PC-3 (cell line): ENCODE results near the gene FAM3B.

Source experiments
- EZH2phosphoT487 ChIP-seq: fragments of 300-600 bp; sonication (generic); IDR thresholded peaks from 2 replicates; pipeline ENCODE4 v1.6.1; 2018; ENCODE audit warnings: mild to moderate bottlenecking, antibody characterized with exemption, low read length, borderline replicate concordance
- TF ChIP-seq, protein P1 (sequence below): fragments of 300-600 bp; sonication (generic); conservative IDR thresholded peaks from 2 replicates; pipeline ENCODE4 v1.5.1; 2017; ENCODE audit warnings: antibody characterized with exemption, low read depth, mild to moderate bottlenecking, low read length

DNA sequence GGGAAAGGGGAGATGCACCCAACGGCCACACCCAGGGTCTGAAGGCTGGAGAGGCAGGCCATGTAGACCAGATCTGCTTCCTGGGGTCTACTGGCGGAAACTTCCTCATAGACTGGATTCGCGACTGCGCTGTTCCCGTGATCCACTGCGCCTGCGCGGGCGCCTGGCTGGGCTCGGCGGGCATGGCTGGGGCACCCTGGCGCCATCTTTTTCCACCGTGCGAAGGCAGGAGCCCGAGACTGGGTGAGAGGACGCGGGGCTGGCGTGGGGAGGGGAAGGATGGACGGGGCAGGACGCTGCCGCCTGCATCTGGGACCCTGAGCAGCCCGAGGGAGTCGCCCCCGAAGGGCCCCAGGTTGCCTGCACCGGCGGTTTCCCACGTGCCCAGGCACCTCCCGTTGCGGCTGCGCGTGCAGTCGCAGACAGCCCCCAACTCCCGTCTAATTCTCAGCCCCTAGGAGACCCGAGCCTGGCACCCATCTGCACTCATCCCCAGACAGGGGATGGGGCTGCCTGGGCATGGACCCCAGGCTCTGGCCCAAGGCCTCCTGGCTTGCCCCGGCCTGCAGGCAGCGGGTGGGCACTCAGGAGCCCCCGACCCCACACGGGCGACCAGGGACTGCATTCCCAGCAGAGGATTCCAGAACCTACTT, 12.4 kb upstream of the FAM3B start:
- TF ChIP-seq, protein P1, sequence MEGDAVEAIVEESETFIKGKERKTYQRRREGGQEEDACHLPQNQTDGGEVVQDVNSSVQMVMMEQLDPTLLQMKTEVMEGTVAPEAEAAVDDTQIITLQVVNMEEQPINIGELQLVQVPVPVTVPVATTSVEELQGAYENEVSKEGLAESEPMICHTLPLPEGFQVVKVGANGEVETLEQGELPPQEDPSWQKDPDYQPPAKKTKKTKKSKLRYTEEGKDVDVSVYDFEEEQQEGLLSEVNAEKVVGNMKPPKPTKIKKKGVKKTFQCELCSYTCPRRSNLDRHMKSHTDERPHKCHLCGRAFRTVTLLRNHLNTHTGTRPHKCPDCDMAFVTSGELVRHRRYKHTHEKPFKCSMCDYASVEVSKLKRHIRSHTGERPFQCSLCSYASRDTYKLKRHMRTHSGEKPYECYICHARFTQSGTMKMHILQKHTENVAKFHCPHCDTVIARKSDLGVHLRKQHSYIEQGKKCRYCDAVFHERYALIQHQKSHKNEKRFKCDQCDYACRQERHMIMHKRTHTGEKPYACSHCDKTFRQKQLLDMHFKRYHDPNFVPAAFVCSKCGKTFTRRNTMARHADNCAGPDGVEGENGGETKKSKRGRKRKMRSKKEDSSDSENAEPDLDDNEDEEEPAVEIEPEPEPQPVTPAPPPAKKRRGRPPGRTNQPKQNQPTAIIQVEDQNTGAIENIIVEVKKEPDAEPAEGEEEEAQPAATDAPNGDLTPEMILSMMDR: no peak
- TF ChIP-seq EZH2phosphoT487: no peak
